ENCODE measurements around the gene ELL2. TPM values are rescaled to one million over a fixed set of nuclear protein-coding genes. Genes with fewer than 3 reads are reported as not detected.
A peak's percentile ranks its signal among the peaks of the same experiment; 100 is the strongest.

Gene ELL2
- total RNA-seq, 2 donors from 2014 or later = 26.9 to 38.2 TPM

DNA sequence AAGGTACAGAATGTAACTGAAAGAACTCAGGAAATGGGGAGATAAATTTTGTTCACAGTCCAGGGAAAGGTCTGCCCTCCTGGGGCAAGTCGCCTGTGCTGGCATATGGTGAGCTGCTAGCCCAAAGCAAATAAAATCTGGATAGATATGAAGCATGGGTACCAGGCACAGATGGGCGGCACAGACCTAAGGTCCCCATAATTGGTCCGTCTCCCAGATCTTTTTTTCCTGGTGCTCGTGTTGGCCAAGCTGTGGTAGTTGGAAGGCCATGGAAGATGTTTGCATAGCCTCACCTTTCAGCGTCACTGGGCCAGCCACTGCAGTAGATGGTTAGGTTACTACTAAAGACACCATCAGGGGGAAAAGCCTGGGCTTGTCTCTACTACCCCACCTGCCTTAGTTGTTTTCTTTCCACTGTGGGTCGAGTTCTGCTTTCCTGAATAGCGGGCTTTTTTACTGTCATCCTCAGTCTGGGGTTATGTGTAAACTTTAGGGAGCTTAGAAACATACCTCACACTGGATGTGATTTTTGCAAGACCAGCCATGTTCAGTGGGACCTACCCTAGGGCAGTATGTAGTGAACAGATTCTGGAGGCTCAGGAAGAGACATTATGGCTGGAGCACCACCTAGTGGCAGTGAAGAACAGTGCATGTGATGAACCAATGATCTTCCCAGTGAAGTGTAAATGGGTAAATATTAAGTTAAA is 114.9 kb downstream of the ELL2 start:
- no peak overlapping the region for H3K27ac ChIP-seq
- no peaks in the 10 kb centered on the region for H3K9me3 ChIP-seq
- H3K27me3 ChIP-seq = no peaks in the 10 kb centered on the region
- TF ChIP-seq, protein P1, sequence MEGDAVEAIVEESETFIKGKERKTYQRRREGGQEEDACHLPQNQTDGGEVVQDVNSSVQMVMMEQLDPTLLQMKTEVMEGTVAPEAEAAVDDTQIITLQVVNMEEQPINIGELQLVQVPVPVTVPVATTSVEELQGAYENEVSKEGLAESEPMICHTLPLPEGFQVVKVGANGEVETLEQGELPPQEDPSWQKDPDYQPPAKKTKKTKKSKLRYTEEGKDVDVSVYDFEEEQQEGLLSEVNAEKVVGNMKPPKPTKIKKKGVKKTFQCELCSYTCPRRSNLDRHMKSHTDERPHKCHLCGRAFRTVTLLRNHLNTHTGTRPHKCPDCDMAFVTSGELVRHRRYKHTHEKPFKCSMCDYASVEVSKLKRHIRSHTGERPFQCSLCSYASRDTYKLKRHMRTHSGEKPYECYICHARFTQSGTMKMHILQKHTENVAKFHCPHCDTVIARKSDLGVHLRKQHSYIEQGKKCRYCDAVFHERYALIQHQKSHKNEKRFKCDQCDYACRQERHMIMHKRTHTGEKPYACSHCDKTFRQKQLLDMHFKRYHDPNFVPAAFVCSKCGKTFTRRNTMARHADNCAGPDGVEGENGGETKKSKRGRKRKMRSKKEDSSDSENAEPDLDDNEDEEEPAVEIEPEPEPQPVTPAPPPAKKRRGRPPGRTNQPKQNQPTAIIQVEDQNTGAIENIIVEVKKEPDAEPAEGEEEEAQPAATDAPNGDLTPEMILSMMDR (IDR thresholded peaks at IDR 0.05) = peak; percentile 92
- peak; percentile 80 for DNase-seq
- peaks cover 7% of the 10 kb centered on the region for H3K4me1 ChIP-seq
- H3K4me3 ChIP-seq = no peak overlapping the region
- no peak overlapping the region for H3K9ac ChIP-seq (ENCODE audit: low read depth in 2 of 2, low read length in 2 of 2)
- intact Hi-C loops (cut with DNase I) = loop anchor here (2.0 to 5.0 kb wide), 3 partner anchors 66 to 204 kb away; no protein-coding TSS in a partner anchor
- H3K36me3 ChIP-seq = no peaks in the 10 kb centered on the region

DNA sequence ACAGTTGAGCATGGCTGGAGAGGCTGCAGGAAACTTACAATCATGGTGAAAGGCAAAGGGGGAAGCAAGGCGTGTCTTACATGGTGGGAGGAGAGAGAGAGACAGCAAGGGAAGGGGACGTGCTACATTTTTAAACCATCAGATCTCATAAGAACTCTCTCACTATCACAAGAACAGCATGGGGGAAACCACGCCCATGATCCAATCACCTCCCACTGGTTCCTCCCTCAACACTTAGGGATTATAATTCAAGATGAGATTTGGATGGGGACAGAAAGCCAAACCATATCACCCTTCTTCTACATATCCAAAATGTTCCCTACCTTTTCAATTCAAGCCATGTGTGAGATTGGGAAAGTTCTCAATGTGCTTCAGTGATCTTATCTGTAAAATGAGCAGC is 116.3 kb downstream of the ELL2 start:
- no peak overlapping the region for H3K27ac ChIP-seq
- H3K36me3 ChIP-seq = no peaks in the 10 kb centered on the region
- TF ChIP-seq, protein P1 (IDR thresholded peaks at IDR 0.05) = no peak
- no peak overlapping the region for H3K9ac ChIP-seq (ENCODE audit: low read depth in 2 of 2, low read length in 2 of 2)
- peaks cover 7% of the 10 kb centered on the region for H3K4me1 ChIP-seq
- DNase-seq = peak; percentile 8
- no peak overlapping the region for H3K4me3 ChIP-seq
- no peaks in the 10 kb centered on the region for H3K9me3 ChIP-seq
- intact Hi-C loops (cut with DNase I) = loop anchor here (5.0 kb wide), 2 partner anchors 183 to 203 kb away; no protein-coding TSS in a partner anchor
- no peaks in the 10 kb centered on the region for H3K27me3 ChIP-seq

DNA sequence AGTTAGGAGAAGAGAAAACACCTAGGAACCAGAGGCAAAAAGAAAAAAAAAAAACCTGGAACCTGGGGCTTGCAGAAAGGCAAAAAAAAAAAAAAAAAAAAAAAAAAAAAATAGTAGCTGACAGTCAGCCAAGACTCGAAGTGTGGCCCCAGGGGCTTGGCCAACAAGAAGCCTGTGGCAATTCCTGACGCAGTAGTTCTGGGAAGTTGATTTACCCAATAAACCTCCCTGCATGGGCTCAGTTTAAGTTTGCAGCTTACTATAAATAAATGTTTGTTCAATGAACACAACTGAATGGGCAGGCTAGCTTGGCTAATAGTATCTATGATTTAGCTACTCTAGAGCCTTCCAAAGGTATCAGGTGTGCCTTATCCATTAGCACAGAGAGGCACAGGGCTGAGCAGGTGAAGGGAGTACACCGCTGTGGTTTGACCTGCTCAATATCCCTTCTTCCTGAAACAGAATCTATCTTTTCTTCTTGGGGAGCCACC is 117.9 kb downstream of the ELL2 start:
- H3K9me3 ChIP-seq = no peaks in the 10 kb centered on the region
- H3K9ac ChIP-seq (ENCODE audit: low read depth in 2 of 2, low read length in 2 of 2) = no peak overlapping the region
- DNase-seq = peak; percentile 25
- H3K4me3 ChIP-seq = no peak overlapping the region
- TF ChIP-seq, protein P1 (IDR thresholded peaks at IDR 0.05) = no peak
- intact Hi-C loops (cut with DNase I) = no loop called here
- H3K27ac ChIP-seq = no peak overlapping the region
- no peaks in the 10 kb centered on the region for H3K27me3 ChIP-seq
- peaks cover 13% of the 10 kb centered on the region for H3K4me1 ChIP-seq
- H3K36me3 ChIP-seq = no peaks in the 10 kb centered on the region

DNA sequence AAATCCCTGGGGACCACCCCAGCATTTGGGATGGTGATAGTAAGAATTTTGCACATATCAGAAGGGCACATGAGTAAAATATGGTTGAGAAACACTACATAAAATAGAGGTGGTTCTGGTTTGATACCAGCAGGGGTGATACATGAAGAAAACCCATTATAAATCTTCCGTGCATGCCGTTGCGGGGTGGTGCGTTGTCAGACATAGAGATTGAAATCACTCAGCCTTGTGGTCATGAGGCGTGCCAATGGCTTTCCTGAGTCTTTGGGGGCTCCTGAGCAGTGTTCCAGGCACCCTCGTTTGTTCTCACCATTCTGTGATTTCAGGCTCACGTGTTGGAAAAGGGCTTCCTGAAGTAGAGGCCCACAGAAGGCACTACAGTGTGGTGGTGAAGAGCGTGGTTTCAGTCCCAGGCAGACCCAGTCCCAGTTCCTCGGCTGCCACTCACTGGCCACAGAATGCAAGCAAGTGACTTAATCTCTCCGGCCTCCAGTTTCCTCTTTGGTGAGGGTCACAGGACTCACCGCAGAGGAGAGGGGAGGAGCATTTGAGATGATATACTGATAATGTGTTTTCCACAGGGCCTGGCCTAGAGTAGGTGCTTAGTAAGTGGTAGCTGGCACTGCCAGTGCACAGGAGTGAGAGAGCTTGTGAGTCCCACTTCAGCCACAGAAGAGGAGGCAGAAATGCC is 118.7 kb downstream of the ELL2 start:
- peak; percentile 56 for DNase-seq
- H3K36me3 ChIP-seq = no peaks in the 10 kb centered on the region
- TF ChIP-seq, protein P1 (IDR thresholded peaks at IDR 0.05) = no peak
- peaks cover 13% of the 10 kb centered on the region for H3K4me1 ChIP-seq
- no peaks in the 10 kb centered on the region for H3K27me3 ChIP-seq
- no peak overlapping the region for H3K9ac ChIP-seq (ENCODE audit: low read depth in 2 of 2, low read length in 2 of 2)
- no peak overlapping the region for H3K4me3 ChIP-seq
- H3K9me3 ChIP-seq = no peaks in the 10 kb centered on the region
- intact Hi-C loops (cut with DNase I) = no loop called here
- H3K27ac ChIP-seq = peak overlapping the region; percentile 53

DNA sequence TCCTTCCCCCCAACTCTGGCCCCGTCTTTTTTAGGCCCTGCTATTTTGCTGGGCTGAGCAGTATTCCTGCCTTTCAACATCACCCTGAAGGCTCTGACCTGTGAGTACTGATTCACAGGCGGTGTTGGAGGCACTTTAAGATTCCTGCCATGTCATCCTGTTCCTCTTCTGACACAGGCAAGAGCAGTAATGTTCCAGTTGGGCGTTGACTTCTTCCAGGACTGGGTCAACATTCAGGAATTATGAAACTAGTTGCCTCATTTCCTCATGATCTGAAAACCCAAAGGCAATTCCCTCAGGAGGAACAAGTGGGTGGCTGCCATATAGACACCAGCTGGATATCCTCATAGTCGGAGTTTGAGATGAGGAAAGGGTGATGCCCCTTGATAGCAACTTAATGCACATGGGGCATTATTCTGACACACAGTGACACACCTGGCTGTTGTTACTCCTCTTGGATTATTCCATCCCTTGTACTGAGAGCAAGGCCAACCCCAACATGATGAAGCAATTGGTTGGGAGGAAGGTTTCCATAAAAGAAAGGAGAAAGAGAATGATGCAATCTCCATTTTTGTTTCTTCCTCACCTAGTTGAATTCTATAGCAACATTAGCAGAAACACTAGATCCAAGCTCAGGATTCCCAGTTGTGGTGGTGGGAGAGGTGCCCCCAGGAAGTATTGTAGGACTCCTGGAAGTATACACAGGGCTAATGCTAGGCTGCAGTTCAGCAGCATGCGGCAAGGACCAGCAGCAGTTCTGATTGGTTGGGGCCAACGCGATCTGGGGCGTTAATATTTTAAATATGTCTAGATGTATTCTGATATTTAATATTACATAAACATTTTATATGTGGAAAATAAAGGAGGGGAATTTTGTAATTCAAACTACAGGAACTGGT is 119.5 kb downstream of the ELL2 start:
- no peaks in the 10 kb centered on the region for H3K27me3 ChIP-seq
- H3K27ac ChIP-seq = peak overlapping the region; percentile 53
- peaks cover 13% of the 10 kb centered on the region for H3K4me1 ChIP-seq
- DNase-seq = peak; percentile 72
- intact Hi-C loops (cut with DNase I) = no loop called here
- H3K4me3 ChIP-seq = no peak overlapping the region
- TF ChIP-seq, protein P1 (IDR thresholded peaks at IDR 0.05) = no peak
- peak overlapping the region in 1 of 2 donors; percentile 9 for H3K9ac ChIP-seq (ENCODE audit: low read depth in 2 of 2, low read length in 2 of 2)
- H3K9me3 ChIP-seq = no peaks in the 10 kb centered on the region
- no peaks in the 10 kb centered on the region for H3K36me3 ChIP-seq
